Epidermal melanocyte (primary cell): ENCODE results near the gene ERV3-1.
A peak's percentile ranks its signal among the peaks of the same experiment; 100 is the strongest.
"Not testable (repeated sequence)": the region's sequence is repeated elsewhere in the genome, so short reads cannot be mapped to it uniquely, and the experiment has no call there.

ENCODE experiments used
- DNase-seq: peaks from one replicate; pipeline ENCODE4 v3.0.0; 2011; ENCODE audit warnings: low spot score; ENCODE audit not compliant: insufficient read length

ERV3-1 gene

DNA sequence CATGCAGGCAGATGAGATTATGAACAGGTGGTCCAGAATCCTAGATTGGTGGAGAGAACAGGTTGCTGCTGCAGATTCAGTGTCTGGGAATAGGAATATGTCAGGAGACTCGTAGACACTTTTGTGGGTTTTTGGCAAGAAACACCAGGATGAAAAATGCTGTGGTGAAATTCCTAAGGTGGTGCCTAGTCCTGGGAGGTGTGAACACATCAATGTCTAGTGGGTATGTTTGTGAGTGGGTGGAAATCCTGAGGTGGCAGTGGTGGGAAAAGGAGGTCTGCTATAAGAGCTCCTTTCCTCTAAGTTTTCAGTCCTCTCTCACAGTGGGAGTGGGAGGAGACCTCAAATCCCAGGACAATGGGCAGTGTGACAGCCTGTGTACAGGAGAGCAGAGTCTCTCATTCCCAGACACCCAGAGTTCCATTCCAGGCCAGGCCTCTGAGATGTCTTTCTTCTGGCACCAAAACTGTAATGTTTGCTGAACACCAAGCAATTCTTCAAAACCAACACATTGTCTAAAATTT is 5.1 kb downstream of the ERV3-1 start:
- no peak for DNase-seq

GRCh38 chr7:64999165-65000004 is 7.1 kb downstream of the ERV3-1 start:
- no peak for DNase-seq

GRCh38 chr7:64998865-64999164 is 7.7 kb downstream of the ERV3-1 start:
- DNase-seq = no peak

- no peak for DNase-seq
These were observed 8.5 kb downstream of the ERV3-1 start for GRCh38 chr7:64997927-64998391.

DNA sequence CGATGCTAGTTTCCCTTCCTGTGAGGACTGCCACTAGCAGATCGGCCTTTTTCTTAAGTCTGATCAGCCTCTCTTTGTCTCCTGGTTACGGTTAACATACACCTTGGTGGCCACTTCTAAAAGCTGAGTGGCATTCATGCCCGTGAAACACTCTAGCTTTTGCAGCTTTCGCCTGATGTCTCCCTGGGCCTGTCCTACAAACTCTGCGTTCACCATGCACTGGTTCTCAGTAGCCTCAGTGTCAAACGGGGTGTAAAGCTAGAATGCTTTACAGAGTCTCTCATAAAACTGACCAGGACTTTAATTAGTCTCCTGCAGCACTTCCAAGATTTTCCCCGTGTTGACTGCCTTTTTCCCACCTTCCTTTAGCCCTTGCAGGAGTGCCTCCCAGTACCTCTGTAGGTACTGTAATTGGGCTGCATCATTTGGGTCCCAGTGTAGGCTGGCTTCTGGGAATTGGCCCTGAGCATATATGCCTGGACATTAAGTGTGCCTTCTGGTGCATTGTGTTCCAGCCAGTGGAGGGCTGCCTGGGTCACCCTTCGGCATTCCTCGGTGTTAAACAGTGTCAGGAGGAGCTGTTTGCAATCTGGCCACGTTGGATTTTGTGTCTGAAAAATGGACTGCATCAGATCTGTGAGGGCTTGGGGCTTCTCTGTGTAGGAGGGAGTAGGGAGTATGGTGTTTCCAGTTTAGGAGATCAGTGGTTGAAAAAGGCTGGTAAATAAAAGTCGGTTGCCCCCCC is 9.2 kb downstream of the ERV3-1 start:
- DNase-seq = no peak

GRCh38 chr7:64996305-64996704 is 10.2 kb downstream of the ERV3-1 start:
- no peak for DNase-seq

GRCh38 chr7:64993901-64994300 is 12.6 kb downstream of the ERV3-1 start:
- no peak for DNase-seq

- no peak for DNase-seq
These were observed 13.5 kb downstream of the ERV3-1 start for GRCh38 chr7:64992971-64993370.

DNA sequence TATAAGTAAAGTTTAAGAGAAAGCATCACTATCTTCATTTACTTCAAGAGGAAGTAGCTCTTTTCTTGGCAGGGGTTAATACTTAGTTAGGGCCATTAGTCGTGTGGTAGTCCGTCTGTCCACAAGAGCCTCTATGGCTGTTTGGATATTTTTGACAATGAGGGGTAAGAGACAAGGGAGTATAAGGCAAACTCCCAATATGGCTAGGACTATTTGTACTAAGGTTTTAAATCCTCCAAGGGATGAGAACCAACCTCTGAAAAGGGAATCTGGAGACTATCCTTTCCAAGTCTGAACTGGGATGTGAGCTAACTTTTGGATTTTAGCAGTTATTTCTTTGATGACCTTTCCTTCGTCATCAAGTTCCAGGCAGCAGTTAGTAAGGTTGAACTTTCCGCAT is 15.6 kb downstream of the ERV3-1 start, which contains the start of gene ZNF117:
Gene ZNF117 (minus strand): TSS at position 101 of the 400 bp plus-strand sequence.
- DNase-seq = no peak

DNA sequence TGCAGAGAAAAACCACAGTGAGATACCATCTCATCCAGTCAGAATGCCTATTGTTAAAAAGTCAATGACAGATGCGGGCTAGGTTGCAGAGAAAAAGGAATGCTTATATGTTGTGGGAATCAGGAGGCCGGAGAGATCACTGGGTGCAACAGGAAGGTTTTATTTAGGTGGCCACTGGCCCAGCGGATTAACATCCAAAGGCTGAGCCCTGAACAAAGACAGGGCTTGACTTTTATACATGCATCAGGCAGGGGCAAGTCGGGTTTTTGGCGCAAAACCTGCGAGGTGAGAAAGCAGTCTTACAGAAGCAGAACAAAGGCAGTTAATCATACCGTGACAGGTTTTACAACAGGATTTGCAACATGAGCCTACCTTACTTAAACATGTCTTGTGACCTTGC is 16.3 kb downstream of the ERV3-1 start:
- no peak for DNase-seq

- DNase-seq = no peak
These were observed 27.8 kb downstream of the ERV3-1 start for GRCh38 chr7:64978497-64979203.

DNA sequence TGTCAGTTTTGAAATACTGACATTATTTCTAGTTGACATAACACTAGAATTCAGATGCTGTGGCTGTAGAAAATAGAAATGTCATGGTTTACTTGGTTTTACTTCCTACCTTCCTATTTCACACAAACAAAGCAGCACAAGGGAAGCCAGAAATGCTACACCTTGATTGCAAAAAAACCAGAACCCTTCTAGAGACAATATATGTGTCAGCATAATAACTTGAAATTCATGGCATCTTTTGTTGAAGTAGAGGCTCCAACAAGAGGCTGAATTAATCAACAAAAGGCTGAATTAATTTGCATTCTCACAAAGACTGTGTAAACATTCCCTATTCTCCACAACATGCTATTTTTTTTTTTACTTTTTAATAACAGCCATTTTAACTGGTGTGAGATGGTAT is 40.9 kb downstream of the ERV3-1 start:
- DNase-seq = no peak

- no peak for DNase-seq
These were observed 47.3 kb downstream of the ERV3-1 start for GRCh38 chr7:64959072-64959747.

GRCh38 chr7:64951250-64951848 is 55.1 kb downstream of the ERV3-1 start:
- peak; percentile 69 for DNase-seq

DNA sequence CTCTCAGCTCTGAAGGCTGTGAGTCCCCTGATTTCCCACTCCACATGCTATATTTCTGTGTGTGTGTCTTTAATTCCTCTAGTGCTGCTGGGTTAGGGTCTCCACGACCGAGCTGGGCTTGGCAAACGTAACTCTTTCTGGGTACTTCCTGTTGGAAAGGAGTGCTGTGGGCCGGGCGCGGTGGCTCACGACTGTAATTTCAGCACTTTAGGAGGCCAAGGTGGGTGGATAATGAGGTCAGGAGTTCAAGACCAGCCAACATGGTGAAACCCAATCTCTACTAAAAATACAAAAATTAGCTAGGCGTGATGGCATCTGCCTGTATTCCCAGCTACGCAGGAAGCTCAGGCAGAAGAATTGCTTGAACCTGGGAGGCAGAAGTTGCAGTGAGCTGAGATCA is 55.8 kb downstream of the ERV3-1 start:
- DNase-seq = not testable (repeated sequence)

- not testable (repeated sequence) for DNase-seq
These were observed 57.7 kb downstream of the ERV3-1 start for GRCh38 chr7:64948774-64949173.

DNA sequence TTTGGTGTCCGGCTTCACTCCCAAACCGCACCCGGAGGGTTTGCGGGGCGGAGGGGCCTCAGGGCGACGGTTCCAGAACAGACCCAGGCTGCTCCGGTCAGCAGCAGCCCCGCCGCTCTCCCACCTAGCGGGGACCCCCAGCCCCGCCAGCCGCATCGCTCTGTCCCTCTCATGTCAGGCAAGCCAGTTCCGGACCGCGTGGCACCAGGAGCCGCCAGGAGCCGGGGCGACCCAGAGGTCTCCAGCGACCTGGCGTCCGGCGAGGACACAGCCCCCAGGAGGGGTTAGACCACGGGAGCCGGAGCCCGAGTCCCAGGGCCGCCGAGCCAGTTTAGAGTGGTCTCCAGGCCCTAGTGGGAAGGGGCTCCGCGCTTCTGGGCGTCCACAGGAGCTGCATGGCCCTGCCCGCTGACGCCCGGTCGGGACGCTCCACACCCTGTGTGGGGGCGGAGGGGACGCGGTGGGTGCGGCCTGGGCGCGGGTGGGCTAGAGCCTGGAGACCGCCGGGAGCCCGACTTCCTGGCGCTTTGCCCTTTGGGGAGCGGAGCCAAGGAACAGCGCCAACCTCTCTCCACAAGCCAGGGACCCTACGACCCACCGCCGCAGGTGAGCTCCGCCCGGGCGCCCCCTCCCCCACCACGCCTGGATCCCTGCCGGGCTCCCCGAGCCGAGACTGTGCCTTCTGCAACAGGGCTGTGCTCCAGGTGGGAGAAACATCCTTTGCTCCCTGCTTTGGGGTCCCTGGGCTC is 59.1 kb downstream of the ERV3-1 start:
- no peak for DNase-seq

- DNase-seq = no peak
These were observed 59.7 kb downstream of the ERV3-1 start for GRCh38 chr7:64946772-64947171.

DNA sequence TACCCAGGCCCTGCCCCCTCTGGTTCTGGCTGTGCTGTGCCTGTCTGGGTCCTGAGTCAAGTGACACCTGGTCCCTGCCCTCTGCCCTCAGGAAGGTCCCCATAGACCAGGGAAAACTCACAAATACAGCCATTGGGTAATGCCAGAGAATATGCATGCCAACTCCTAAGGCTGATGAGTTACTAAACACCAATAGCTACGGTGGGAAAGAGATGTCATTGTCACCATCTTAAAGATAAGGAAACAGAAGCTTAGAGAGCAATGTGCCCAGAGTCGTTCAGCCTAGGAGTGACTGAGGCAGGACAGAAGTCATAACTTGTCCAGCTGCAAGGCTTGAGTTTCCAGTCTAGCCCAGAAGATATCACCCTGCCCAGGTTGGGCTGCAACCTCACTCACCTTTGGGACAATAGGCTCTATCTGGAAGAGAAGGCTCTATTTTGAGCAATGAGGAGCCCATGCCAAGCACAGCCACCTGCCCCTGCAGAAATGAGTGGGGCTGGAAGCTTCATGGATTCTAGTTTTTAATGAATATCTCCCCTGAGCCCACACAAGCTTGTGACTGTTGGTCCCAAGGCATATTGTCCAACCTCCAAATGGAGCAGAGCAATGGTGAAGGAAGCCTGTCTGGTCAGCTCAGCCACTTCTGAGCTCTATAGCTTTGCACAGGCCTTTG is 60.8 kb downstream of the ERV3-1 start:
- no peak for DNase-seq
